Large intestine (tissue), 12 donors: ENCODE results near the gene SLFN12L. TPM values are rescaled to one million over a fixed set of nuclear protein-coding genes. Genes with fewer than 3 reads are reported as not detected.

Experiments
- DNase-seq, 2 donors: peaks; one replicate each; pipeline versions ENCODE4 v3.0.0 to v3.0.0-alpha.2; 2013
- H3K27ac ChIP-seq: one replicate; pipeline ENCODE4 v1.5.1; 2013; ENCODE audit warnings: low read length
- H3K27me3 ChIP-seq: 2 replicates; pipeline ENCODE4 v1.6.1; 2013; ENCODE audit warnings: low read length; ENCODE audit not compliant: control insufficient read depth, insufficient read depth
- H3K36me3 ChIP-seq: 2 replicates; pipeline ENCODE4 v1.6.1; 2013; ENCODE audit warnings: low read length; ENCODE audit not compliant: control insufficient read depth, insufficient read depth
- H3K4me1 ChIP-seq: one replicate; pipeline ENCODE4 v1.6.1; 2013; ENCODE audit warnings: low read length; ENCODE audit not compliant: control insufficient read depth, insufficient read depth
- H3K4me3 ChIP-seq: one replicate; pipeline ENCODE4 v1.5.1; 2013; ENCODE audit warnings: low read length
- H3K9me3 ChIP-seq: one replicate; pipeline ENCODE4 v1.6.1; 2013; ENCODE audit warnings: mild to moderate bottlenecking, low read depth, low read length, moderate library complexity; ENCODE audit not compliant: control insufficient read depth
- WGBS: methylation state at CpG from one replicate; pipeline ENCODE4 v1.1.5; 2013; ENCODE audit warnings: low lambda C conversion rate; ENCODE audit not compliant: insufficient coverage; 5-methylcytosine and 5-hydroxymethylcytosine counted together
- long read RNA-seq, 11 donors: transcript quantifications; one replicate each; lab custom pipeline, GENCODE V29; 2026
- polyA plus RNA-seq: library from polyadenylated mRNA; unstranded; fragments of 120-200 nt; gene quantifications from one replicate; pipeline ENCODE4 v1.2.1, GENCODE V29; 2013

Gene SLFN12L
- 1.4 TPM for polyA plus RNA-seq
- long read RNA-seq, donor 1, result 0 reads
- long read RNA-seq, donor 2, result 0 reads
- long read RNA-seq, donor 3, result 0 reads
- long read RNA-seq, donor 4, result 0 reads
- long read RNA-seq, donor 5, result 0 reads
- long read RNA-seq, donor 6, result 0 reads
- long read RNA-seq, donor 7, result 0 reads
- long read RNA-seq, donor 8, result 0 reads
- long read RNA-seq, donor 9, result 0 reads
- long read RNA-seq, donor 10, result 0 reads
- long read RNA-seq, donor 11, result 0 reads

DNA sequence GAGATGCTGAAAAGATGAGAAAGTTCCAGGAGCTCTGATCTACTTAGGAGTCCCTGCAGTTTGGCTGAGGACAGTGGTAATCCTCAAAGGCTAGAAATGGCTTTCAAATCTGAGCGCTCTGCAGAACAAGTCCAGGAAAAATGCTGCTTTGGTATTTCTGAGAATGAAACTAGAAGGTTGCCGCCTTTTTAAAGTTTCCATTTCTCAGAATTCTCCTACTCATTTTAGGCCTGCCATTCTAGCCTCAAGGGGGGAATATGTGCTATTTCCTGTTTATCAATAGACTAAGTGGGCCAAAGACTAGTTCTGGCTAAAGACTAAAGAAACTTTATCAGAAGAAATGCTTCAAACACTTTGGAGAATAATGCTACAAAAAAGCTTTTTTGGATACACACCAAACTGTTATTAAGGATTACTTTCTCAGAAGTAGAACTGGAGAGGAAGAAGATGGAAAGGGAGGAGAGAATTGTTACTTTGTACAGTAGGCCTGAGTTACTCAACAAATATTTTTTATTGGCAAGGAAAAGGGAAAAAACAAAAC, at the start of gene SLFN12L:
Gene SLFN12L (minus strand): TSS at position 78 of the 541 bp plus-strand sequence. CDS start 15,314 bp downstream, outside the sequence.
- no peaks in the 10 kb centered on the region for H3K36me3 ChIP-seq
- H3K4me1 ChIP-seq, result no peaks in the 10 kb centered on the region
- no peaks in the 10 kb centered on the region for H3K9me3 ChIP-seq
- peak in 1 of 2 donors; percentile 25 for DNase-seq
- no peak within 1 kb of the TSS for H3K27ac ChIP-seq
- H3K4me3 ChIP-seq, result no peak within 1 kb of the TSS
- no CpG with 5 or more reads among the region's 2 CpGs for WGBS
- H3K27me3 ChIP-seq, result peaks cover 10% of the 10 kb centered on the region

DNA sequence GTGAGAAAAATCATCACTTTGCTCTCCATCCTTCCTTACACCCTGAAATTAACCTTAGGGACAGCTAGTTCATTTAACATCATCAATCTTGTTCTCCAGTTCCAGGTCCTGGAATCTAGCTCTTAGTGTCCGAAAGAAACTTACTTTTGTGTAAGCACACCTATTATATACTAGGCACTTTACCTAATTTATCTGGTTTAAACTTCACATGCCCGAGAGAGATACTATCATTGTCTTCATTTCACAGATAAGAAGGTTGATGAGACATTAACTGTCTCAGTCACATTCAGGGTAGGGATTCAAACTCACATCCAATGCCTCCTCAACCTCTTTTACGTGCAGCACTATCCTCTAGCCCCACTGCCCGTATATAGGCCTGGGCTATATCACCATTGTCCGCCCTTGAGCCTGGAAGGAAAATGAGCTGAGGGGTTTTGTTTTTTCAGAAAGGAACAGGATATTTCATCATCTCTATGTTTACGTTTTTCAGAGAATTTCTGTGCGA, 49.1 kb upstream of the SLFN12L start:
- Histone ChIP-seq H3K27me3 (peaks cover 11% of the 10 kb centered on the region), H3K9me3 (no peaks in the 10 kb centered on the region), H3K4me3 (peak overlapping the region; percentile 92), H3K36me3 (no peaks in the 10 kb centered on the region), H3K27ac (peak overlapping the region; percentile 98), H3K4me1 (peaks cover 4% of the 10 kb centered on the region)
- 0% methylated on average over 1 of the region's 7 CpGs for WGBS
- DNase-seq, result no peak

GRCh38 chr17:35584061-35584460, 46.6 kb upstream of the SLFN12L start:
- DNase-seq, result no peak
- no CpG with 5 or more reads among the region's 1 CpG for WGBS
- Histone ChIP-seq H3K4me1 (peaks cover 8% of the 10 kb centered on the region), H3K4me3 (no peak overlapping the region), H3K27me3 (peaks cover 11% of the 10 kb centered on the region), H3K27ac (no peak overlapping the region), H3K36me3 (no peaks in the 10 kb centered on the region), H3K9me3 (no peaks in the 10 kb centered on the region)

DNA sequence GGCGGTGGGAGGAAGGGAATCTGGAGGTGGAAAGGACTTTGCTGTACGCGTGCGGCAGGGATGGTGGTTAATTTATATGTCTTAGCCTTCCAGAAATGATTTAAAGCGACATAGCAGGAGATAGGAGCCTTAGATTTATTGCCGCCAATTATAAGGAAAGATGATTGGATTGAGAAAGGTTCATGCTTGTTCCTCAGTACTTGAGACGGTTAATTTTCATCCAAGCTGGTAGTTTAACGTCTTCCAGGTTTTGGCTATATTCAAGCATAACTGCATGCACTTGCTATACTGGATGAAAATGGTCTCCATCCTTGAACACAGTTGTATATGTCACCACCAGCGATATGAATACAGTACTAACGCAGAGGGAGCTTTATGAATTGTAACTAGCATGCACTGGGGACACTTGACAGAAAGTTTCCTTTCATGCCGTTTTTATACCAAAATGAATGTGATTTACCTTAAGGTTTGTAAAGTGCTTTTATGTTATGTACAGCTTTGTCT, 41.5 kb upstream of the SLFN12L start:
- Histone ChIP-seq H3K9me3 (no peaks in the 10 kb centered on the region), H3K4me1 (peaks cover 7% of the 10 kb centered on the region), H3K27me3 (peaks cover 8% of the 10 kb centered on the region), H3K4me3 (peak overlapping the region; percentile 86), H3K27ac (peak overlapping the region; percentile 88), H3K36me3 (peaks cover 6% of the 10 kb centered on the region)
- 0% methylated on average over 1 of the region's 11 CpGs for WGBS
- DNase-seq, result no peak

GRCh38 chr17:35578197-35578928, 40.9 kb upstream of the SLFN12L start, which contains the start of gene PEX12:
Gene PEX12 (minus strand): TSS chr17:35578571. CDS start chr17:35578021, 550 bp downstream.
- DNase-seq, result peak; percentile 90 to 95
- 0% methylated on average over 1 of the region's 45 CpGs for WGBS
- H3K4me1 ChIP-seq, result peaks cover 7% of the 10 kb centered on the region
- H3K27me3 ChIP-seq, result peaks cover 3% of the 10 kb centered on the region
- peak within 1 kb of the TSS; percentile 88 for H3K27ac ChIP-seq
- H3K4me3 ChIP-seq, result peak within 1 kb of the TSS; percentile 86
- peaks cover 9% of the 10 kb centered on the region for H3K36me3 ChIP-seq
- no peaks in the 10 kb centered on the region for H3K9me3 ChIP-seq

DNA sequence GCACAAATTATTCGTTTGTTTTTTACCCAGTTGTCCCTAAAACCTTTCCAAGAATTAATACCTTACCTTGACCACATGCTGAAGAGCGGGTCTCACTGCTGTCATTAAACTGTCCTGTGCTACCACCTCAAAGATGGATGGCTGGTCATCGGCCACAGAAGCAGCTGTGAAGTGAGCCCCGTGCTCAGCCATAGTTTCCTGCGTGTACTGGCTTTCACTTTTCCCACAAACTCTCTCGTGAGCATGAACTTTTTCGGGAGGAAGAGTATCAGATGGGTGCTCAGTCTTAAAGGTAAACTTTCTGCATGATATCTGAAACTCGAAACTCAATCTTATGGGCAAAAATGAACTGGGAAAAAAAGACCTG, 40.3 kb upstream of the SLFN12L start:
- Histone ChIP-seq H3K4me1 (peaks cover 7% of the 10 kb centered on the region), H3K27me3 (no peaks in the 10 kb centered on the region), H3K9me3 (no peaks in the 10 kb centered on the region), H3K4me3 (peak overlapping the region; percentile 86), H3K36me3 (peaks cover 9% of the 10 kb centered on the region), H3K27ac (peak overlapping the region; percentile 88)
- no CpG with 5 or more reads among the region's 8 CpGs for WGBS
- peak in 1 of 2 donors; percentile 36 for DNase-seq

DNA sequence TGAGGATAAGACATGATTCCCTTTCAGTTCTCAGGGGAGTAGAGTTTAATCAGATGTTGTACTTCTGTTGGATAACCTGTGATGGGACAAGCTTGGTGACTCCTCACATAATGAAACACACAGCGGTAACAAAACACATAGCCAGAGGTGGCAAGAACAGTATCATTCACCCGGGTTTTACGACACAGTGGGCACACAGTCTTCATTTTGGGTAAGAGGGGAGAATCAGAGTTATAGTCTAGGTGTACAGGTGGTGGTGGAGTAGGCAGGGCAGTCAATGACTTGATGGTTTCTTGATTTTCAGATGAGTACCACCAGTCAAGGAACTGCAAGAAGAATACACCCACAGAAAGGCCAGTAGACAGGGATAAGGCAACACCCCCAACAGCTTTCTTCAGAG, 38.3 kb upstream of the SLFN12L start:
- peaks cover 9% of the 10 kb centered on the region for H3K36me3 ChIP-seq
- WGBS, result no CpG with 5 or more reads among the region's 3 CpGs
- no peaks in the 10 kb centered on the region for H3K27me3 ChIP-seq
- no peak overlapping the region for H3K27ac ChIP-seq
- no peak overlapping the region for H3K4me3 ChIP-seq
- H3K9me3 ChIP-seq, result no peaks in the 10 kb centered on the region
- no peak for DNase-seq
- H3K4me1 ChIP-seq, result peaks cover 7% of the 10 kb centered on the region

DNA sequence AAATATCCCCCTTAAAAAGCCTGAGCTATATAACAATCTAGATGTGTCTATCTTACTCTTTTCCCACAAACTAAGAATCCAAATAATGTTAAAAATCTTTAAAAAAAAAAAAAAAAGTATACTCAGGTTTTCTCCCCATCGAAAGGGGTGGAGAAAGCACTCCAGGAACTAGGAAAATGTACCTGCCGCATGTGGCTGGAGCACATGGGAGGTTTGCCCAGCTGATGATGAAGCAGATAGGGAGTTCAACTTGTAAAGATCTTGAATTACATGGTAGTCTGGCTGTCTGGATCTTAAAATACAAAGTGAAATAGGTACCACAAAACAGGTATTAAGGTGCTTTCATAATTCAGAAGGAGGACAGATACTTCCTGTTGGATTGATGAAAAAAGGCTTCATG, 31.9 kb upstream of the SLFN12L start:
- Histone ChIP-seq H3K27me3 (peaks cover 2% of the 10 kb centered on the region), H3K4me3 (no peak overlapping the region), H3K9me3 (no peaks in the 10 kb centered on the region), H3K4me1 (peaks cover 11% of the 10 kb centered on the region), H3K27ac (no peak overlapping the region), H3K36me3 (peaks cover 5% of the 10 kb centered on the region)
- no peak for DNase-seq
- no CpG with 5 or more reads among the region's 2 CpGs for WGBS

GRCh38 chr17:35568561-35568960, 31.1 kb upstream of the SLFN12L start:
- Histone ChIP-seq H3K4me1 (peaks cover 11% of the 10 kb centered on the region), H3K9me3 (no peaks in the 10 kb centered on the region), H3K27ac (peak overlapping the region; percentile 90), H3K27me3 (peaks cover 2% of the 10 kb centered on the region), H3K36me3 (peaks cover 1% of the 10 kb centered on the region), H3K4me3 (peak overlapping the region; percentile 88)
- 0% methylated on average over 7 of the region's 15 CpGs for WGBS
- DNase-seq, result peak; percentile 31 to 71

DNA sequence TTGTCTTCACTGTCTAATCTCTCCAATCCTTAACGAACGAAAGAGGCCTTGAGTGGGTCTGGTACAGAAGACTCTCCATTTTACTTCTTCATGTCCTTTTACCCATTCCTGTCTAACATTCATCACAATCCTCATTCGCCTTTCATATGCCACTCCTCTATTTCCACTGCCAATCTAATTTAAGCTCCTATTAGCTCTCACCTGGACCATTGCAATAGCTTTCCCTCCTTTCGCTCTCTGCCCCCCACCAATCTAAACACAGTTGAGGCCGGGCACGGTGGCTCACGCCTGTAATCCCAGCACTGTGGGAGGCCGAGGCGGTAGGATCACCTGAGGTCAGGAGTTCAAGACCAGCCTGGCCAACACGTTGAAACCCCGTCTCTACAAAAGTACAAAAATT, 29.5 kb upstream of the SLFN12L start:
- 84% methylated on average over 3 of the region's 11 CpGs for WGBS
- Histone ChIP-seq H3K4me3 (peak overlapping the region; percentile 88), H3K36me3 (no peaks in the 10 kb centered on the region), H3K9me3 (no peaks in the 10 kb centered on the region), H3K27me3 (peaks cover 2% of the 10 kb centered on the region), H3K27ac (no peak overlapping the region), H3K4me1 (peaks cover 11% of the 10 kb centered on the region)
- DNase-seq, result no peak
